IPS-NIHi7 (cell line): Measurements from ENCODE around the gene SNAP29.
"Not testable (repeated sequence)": the region's sequence is repeated elsewhere in the genome, so short reads cannot be mapped to it uniquely, and the experiment has no call there.

Experiments used
- DNase-seq: peaks from one replicate; pipeline ENCODE4 v3.0.0; 2012; ENCODE audit warnings: mixed read lengths; ENCODE audit errors: extremely low spot score

Gene SNAP29

DNA sequence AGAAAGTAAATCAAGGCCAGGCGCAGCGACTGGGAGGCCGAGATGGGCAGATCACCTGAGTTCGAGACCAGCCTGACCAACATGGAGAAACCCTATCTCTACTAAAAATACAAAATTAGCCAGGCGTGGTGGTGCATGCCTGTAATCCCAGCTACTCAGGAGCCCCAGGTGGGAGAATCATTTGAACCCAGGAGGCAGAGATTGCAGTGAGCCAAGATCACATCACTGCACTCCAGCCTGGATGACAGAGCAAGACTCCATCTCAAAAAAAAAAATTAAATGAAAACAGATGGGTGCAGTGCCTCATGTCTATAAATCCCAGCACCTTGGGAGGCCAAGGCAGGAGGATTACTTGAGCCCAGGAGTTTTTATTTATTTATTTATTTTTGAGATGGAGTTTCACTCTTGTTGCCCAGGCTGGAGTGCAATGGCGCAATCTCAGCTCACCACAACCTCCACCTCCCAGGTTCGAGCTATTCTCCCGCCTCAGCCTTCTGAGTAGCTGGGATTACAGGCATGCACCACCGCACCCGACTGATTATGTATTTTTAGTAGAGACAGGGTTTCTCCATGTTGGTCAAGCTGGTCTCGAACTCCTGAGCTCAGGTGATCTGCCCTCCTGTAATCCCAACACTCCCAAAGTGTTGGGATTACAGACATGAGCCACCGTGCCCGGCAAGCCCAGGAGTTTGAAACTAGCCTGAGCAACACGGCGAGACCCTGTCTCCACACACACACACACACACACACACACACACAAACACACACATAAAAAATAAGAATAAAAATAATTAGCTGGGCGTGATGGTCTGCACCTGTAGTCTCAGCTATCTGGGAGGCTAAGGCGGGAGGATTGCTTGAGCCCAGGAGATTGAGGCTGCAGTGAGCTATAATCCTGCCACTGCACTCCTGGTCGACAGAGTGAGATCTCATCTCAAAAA is 42.6 kb downstream of the SNAP29 start:
- DNase-seq = not testable (repeated sequence)

DNA sequence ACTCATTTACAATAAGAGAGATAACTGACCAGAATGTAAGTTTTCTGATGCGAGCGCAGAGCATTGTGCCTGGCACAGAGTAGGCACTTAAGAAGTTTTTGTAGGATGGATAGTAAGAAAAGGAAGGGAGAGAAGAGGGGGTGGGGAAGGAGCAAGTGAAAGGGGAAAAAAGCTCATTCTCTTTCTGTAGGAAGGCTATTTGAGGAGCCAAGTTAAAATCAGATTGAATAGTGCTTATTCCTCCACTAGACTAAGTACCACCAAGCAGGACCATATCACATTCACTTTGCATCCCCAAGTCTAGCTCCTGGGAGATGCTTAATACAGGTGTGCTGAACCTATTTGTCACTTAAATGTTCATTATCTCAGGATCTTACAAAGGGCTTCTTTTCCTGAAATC is 44.3 kb downstream of the SNAP29 start:
- no peak for DNase-seq

DNA sequence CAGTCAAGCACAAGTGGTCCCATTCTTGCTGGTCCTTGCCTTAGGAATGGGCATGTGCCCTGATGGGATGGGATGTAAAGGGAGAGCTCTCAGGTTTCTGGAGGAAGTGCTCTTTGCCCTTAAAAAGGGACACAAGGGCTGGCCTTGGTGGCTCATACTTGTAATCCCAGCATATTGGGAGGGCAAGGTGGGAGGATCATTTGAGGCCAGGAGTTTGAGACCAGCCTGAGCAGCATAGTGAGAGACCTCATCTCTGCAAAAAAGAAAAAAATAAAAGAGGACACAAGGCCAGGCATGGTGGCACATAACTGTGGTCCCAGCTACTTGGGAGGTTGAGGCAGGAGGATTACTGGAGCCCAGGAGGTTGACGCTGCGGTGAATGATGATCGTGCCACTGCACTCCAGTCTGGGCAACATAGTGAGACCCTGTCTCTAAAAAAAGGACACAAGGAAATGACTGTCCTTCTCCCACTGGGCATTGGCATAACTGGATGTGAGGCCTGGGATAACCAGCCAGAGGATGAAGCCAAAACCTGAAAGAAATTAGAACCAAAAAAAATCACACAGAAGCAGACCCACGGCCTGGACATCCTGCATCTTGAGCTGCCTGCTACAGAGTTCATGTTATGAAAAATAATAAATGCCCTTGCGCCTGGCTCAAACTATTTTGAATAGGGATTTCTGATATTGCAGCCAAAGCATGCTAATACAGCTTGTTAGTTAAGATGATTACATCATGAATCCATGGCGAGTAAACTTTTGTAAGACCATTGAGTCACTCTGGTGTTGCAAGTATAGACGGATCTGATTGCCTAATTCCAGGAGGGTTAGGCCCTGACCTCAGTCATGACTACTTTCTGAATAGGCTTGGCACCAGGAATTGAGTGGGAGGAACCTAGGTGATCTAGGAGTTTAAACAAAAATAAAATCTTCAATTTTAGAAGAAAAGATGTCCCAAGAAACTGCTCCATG is 45.5 kb downstream of the SNAP29 start:
- no peak for DNase-seq

DNA sequence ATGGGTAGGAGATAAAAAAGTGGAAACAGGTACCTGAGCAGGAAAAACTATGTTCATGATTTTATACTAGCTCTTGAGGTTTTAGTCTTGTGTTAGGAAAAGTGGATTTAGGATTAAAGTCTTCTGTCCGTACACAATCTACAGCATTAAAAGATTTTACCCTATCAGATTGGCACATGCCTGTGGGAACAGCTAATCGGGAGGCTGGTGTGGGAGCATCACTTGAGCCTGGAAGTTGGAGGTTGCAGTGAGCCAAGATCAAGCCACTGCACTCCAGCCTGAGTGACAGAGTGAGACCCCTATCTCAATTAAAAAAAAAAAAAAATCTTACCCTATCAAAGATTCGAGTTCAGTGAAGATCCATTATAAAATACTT is 46.2 kb downstream of the SNAP29 start:
- no peak for DNase-seq

DNA sequence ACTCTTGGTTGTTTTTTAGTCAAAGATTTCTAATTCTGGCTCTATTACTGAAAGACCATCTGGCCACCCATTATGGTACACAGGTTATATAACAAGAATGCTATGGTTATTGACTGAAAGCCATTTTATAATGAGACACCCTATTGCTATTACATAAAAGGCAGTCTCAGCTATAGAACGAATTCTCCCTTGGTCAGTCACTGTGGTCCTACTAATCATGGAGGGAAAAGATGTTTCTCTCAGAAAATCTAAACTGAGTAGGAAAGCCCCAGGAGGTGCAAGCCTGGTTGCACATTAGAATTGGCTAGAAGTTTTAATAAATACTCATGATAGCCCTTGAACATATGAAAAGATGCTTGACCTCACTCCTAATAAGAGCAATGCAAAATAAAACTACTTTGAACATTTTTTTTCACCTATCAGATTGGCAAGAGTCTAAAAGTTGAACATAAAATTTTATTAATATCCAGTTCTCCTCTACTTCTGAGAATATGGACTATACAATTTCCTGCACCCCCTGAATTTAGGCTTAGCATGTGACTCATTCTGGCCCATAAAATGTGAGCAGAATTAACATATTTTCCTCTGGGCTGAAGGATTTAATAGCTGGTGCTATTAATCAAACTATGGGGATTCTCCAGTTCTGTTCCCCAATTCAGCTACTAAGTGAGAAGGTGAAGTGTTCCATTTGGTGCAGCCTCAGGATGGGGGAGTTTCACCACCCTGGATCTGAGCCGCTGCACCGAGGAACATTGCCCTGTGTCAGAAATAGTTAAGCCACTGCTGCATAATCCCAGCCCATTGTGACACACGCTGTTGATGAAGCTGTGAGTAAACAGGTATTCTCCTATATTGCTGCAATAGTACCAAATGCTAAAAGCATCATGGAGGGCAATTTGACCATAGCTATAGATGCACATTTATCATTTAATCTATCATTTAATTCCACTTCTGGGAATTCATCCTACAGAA is 46.9 kb downstream of the SNAP29 start:
- no peak for DNase-seq

DNA sequence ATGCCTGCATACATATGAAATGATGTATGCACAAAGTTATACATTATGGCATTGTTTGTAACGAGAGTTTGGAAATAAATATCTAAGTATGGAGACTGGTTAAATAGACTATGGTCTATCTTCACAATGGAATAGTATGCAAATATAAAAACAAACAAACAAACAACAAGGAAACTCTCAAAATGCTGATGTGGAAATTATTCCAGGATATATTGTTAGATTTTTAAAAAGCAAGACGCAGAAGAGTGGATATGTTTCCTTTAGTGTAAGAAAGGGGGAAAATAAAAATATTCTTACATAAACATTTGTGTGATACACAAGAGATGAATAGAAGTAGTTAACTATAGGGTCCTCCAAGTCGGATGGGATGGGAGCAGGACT is 47.6 kb downstream of the SNAP29 start:
- no peak for DNase-seq

DNA sequence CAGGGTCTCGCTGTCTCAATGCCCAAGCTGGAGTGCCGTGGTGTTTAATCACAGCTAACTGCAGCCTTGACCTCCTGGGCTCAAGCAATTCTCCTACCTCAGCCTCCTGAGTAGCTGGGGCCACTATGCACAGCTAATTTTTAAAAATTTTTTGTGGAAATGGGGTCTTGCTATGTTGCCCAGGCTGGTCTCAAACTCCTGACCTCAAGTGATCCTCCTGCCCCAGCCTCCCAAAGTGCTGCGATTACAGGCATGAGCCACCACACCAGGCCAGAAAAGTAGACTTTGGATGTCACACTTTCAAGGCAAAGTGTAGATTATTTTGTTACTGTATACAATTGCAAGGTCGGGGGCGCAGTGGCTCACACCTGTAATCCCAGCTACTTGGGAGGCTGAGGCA is 49.9 kb downstream of the SNAP29 start:
- DNase-seq = not testable (repeated sequence)

DNA sequence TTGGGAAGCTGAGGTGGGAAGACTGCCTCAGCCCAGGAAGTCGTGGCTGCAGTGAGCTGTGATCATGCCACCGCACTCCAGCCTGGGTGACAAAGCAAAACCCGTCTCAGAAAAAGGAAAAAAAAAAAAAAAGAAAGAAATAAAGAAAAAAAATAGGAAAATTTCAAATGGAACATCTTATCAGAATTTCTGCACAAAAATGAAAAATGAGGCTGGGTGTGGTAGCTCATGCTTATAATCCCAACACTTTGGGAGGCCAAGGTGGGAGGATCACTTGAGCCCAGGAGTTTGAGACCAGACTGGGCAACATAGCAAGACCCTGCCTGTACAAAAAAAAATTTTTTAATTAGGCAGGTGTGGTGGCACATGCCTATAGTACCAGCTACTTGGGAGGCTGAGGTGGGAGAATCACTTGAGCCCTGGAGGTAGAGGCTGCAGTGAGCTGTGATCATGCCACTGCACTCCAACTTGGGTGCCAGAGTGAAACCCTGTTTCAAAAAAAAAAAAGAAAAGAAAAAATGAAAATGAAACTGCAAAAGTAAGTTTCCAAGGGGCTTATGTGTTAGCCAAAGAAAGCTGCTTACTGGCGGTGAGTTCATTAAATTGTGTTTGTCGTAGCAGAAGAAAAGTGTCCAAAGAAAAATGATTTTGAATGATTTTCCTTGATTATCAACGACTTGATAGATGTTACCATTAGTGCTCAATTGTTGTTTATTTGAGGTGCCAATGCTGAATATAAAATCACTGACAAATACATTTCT is 50.9 kb downstream of the SNAP29 start:
- DNase-seq = no peak

DNA sequence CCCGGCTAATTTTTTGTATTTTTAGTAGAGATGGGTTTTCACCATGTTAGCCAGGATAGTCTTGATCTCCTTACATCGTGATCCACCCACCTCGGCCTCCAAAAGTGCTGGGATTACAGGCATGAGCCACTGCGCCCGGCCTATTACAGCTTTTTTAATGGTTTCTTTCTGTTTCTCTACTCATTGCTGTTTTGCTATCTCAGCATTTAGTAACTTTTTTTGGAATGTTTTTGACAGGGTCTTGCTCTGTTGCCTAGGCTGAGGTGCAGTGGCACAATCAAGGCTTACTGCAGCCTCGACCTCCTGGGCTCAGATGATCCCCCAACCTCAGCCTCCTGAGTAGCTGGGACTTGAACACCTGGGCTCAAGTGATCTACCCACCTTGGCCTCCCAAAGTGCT is 53.7 kb downstream of the SNAP29 start:
- no peak for DNase-seq

DNA sequence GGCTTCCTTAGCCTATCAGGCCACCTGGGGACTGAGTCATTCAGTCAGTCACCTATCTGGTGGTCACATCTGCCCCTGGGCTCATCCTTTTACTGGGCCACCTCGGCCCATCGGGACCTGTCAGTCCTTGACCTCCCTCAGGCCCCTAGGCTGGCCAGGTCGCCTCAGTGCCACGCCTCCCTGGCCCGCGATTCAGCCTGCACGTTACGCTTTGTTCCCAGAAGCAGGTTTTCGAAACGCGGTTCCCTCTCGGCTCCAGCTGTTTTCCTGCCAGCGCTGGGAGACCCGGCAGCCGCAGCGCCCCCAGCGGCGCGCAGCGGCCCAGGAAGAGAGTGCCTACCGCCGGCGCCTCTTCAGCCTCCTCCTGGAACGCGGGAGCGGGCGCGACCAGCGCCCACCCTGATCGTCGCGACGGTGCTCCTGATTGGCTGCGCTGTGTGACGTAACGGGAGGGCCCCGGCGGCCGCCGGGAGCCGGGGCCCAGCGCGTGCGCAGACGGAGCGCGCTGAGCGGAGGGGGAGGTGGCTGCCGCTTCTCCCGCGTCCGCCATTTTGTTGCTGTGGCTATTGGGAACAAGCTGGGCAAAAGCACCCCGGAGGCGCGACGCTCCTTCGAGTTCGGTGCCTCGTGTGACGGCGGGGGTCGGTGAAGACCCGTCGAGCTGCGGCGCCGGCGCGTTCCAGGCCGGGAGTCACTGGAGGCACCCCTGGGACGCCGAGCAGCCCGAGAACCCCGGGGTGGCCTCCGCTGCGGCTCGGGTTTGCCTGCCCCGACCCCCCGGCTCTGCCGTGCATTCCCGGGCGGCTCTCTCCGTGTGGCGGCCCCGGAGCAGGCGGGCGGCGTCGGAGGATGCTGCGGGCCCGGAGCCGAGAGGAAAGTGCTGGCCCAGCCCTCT is 58.4 kb downstream of the SNAP29 start, which contains the start of gene CRKL:
Gene CRKL (plus strand): TSS at position 492 of the 895 bp plus-strand sequence. CDS start 528 bp downstream, outside the sequence.
- peak; percentile 100 for DNase-seq

DNA sequence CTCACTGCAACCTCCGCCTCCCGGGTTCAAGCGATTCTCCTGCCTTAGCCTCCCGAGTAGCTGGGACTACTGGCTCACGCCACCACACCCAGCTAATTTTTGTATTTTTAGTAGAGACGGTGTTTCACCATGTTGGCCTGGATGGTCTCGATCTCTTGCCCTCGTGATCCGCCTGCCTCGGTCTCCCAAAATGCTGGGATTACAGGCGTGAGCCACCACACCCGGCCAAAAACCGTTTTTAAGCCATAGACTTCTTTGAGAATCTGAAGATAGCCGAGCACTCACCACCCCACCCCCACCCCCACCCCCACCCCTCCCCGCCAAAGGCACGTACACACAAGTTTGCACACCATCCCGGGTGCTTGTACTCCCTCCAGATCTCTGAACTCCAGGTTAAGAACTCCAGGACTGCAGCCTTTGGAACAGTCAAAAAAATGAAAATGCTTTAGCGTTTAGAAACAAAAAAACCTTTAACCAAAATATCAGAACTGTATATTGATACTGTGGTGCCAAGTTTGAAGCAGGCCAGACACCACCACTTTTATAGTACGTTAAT is 59.9 kb downstream of the SNAP29 start:
- DNase-seq = no peak

DNA sequence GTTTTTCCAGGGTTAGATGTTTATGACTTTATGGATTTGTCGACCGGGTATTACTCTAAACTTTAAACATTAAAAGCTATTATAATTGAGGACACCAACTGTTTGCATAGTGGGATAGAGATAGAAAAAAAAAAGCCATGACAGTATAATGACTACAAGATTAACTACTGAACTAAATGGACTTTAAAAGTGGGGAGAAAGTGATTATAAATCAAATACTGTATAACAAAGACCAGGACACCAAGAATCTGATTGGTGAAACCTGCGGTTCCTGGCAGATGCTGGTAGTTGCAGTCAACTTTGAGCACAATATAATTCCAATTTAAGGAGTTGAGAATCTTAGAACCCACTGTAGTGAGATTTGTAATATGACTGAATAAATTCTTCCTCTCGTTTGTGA is 60.9 kb downstream of the SNAP29 start:
- no peak for DNase-seq

DNA sequence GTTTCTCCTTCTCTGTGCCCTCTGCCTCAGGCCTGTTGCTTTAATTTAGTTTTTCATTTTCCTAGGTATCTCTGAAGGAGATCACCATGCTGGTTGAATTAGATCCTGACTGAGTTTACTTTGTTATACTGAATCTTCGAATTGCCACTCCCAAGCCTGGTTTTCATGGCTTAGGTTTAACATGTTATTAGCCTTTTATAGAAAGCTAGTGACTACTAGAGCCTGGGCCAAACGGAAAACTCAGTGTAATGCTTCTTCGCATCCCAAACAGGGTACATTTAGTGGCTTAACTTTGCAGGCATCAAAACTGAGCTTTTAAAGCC is 62.0 kb downstream of the SNAP29 start:
- no peak for DNase-seq

DNA sequence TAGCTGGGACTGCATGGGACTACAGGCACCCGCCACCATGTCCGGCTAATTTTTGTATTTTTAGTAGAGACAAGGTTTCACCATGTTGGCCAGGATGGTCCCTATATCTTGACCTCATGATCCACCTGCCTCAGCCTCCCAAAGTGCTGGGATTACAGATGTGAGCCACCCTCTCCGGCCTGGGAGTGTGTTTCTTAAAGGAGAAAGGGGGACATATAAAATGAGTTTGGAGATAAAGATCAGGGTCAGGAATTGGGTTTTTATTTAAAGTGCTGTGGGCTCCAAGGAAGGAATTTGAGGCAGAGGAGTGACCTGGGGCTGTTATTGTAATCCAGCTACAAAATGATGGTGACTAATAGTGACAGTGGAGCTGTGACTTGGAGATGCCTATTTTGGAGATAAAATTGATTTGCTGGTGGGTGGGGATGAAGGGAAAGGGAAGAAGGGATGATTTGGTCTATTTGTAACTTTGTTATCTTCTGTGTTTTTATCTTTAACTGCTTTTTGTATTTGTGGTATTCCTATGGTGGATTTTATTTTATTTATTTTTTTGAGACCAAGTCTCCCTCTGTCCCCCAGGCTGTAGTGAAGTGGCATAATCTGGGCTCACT is 63.4 kb downstream of the SNAP29 start:
- no peak for DNase-seq

DNA sequence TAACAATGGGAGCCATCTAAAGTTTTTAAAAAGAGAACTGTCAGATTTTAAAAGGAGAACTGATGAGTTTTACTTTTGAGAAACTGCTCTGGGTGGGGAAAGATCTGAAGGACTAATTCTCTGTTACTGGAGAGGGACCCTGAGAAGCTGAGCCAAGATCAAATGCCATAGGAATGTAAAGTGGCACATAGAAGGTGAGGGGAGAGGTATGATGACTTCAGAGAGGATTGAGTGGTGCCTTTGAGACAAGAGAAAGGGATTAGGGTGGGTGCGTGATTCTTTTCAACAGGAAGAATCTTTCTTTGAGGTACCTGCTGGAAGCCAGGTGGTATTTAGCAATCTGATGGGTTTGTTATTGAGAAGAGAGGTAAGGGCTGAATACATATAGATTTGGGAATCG is 67.4 kb downstream of the SNAP29 start:
- no peak for DNase-seq

DNA sequence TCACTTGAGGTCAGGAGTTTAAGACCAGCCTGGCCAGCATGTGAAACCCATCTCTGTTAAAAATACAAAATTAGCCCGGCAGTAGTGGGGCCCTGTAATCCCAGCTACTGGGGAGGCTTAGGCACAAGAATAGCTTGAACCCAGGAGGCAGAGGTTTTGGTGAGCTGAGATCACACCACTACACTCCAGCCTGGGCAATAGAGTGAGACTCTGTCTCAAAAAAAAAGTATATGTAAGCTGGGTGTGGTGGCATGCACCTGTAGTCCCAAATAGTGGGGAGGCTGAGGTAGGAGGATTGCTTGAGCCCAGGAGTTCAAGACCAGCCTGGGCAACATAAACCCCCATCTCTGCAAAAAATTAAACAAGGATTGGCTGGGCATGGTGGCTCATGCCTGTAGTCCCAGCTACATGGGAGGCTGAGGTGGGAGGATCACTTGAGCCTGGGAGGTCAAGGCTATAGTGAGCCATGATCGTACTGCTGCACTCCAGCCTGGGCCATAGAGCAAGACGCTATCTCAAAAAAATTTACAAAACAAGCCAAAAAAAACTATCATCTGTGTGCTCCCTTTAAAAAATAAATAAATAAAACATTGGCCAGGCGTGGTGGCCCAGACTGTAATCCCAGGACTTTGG is 69.2 kb downstream of the SNAP29 start:
- no peak for DNase-seq

DNA sequence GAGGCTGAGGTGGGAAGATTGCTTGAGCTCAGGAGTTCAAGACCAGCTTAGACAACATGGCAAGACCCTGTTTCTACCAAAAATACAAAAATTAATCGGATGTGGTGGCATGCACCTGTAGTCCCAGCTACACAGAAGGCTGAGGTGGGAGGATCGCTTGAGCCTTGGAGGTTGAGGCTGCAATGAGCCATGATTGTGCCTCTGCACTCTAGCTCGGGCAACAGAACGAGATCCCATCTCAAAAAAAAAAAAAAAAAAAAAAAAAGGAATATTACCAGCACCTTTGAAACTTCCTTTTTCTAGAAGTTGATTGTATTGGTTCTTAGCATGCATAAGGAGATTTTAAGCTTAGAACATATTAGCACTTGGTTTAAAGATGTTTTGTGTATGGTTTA is 69.8 kb downstream of the SNAP29 start:
- no peak for DNase-seq

DNA sequence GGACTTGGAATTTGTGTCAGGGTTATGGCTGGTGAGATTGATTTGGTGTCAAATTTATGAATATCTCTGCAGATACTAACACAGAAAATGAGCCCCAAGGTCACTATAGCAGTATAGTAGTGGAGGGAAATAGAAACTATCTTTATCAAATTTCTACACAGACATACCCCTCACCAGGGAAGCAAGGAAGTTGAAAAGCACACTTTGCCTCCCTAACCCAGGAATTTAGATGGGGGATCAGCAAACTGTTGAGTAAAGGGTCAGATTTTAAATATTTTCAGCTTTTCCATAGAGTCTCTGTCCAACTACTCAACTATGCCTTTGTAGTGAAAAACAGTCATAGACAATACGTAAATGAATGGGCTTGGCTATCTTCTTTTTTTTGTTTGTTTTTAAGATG is 71.2 kb downstream of the SNAP29 start:
- no peak for DNase-seq
